GM21529 (cell line): ENCODE results near the gene MAGEA9B.
"Not testable (repeated sequence)": the region's sequence is repeated elsewhere in the genome, so short reads cannot be mapped to it uniquely, and the experiment has no call there.

Experiments used
- ATAC-seq: cut with Tn5 transposase; IDR thresholded peaks from one replicate; pipeline ENCODE4 v1.9.1; 2021; ENCODE audit not compliant: unreplicated experiment

MAGEA9B gene

DNA sequence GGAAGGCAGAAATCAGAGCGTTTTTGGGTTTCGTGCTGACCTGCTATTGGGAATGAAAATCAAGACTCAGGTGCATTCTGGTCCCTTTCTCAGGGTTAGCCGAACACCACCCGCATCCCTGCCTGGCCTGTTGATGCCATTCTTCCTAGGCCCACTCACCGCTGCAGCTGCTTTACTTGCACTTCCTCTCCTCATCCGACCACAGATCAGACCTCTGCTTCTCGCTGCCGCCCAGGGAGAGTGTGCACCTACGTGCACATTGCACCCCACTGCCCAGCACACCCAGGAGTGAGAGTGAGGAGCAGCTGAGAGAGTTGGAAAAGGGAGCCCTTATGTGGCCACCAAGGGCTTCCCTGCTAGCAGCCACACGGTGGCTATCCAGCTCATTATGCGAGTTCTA, 49.8 kb downstream of the MAGEA9B start:
- not testable (repeated sequence) for ATAC-seq

DNA sequence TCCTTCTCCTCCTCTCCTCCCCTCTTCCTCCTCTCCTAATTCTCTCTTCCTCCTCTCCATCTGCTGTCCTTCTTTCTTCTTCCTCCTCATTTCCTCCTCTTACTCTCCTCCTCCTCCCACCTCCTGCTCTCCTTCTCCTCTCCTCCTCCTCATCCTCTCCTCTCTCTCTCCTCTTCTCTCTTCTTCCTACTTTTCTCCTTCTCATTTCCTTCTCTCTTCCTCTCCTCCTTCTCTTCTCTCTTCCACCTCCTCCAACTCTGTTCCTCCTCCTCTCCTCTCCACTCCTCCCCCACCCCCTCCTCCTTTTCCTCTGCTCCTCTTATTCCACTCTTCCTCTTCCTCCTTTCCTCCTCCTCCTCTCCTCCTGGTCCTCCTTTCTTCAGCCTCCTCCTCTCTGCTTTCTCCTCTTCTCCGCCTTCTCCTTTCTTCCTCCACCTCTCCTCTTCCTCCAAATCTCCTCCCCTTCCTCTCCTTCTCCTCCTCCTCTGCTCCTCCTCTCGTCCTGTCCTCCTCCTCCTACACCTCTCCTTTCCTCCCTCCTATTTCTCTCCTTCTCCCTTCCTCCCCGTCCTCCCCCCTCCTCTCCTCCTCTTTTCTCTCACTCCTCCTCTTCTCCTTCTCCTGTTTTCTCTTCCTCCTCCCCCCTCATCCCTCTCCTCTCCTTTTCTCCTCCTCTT, 52.2 kb downstream of the MAGEA9B start:
- not testable (repeated sequence) for ATAC-seq

DNA sequence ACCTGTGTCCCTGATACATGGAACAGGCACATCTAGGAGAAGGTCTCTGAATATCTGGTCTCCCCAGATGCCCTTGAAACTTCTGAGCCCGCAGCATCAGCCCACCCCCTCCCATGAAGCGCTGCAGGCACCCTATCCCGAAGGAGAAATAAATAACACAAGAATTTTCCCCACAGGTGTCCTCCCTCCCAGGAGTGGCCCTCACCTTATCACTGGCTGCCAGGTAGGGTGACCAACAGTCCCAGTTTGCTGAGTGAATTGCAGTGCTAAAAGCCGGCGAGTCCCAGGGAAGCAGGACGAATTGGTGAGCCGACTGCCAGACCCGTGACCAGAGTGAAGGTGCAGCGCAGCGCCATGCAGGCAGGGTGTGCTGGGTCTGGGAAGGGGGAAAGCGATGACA, 53.3 kb downstream of the MAGEA9B start:
- not testable (repeated sequence) for ATAC-seq

DNA sequence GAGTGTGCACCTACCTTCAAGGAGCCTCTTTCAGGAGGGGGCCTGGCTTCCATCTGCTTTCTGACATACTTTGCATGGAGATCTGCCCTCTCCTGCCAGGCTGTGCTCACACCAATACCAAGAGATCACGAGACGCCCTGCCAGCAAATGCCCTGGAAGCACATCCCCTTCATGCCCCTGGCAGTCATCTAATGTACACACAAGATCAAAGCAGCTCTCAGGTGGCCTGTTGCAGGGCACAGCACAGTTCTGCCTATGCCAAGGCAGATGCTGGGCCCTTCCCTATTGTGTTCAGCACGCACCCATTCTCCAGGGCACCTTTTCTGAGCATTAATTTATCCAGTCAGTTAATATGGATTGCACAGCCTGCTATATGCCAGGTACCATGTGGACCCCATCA, 54.4 kb downstream of the MAGEA9B start:
- not testable (repeated sequence) for ATAC-seq
